ENCODE measurements around the gene GSAP.

Gene GSAP

GRCh38 chr7:77383333-77383740 lies 32.8 kb downstream of the GSAP start:
- TF ChIP-seq CTCF (conservative IDR thresholded peaks at IDR 0.05; ENCODE audit: control insufficient read depth, insufficient read depth, low read depth, low read length), result no peak
- DNase-seq (ENCODE audit: low read depth), result peak; percentile 43
- H3K4me3 ChIP-seq (ENCODE audit: control insufficient read depth, low read depth, low read length), result no peak overlapping the region

GRCh38 chr7:77382532-77382931 lies 33.6 kb downstream of the GSAP start:
- DNase-seq (ENCODE audit: low read depth), result no peak
- TF ChIP-seq CTCF (conservative IDR thresholded peaks at IDR 0.05; ENCODE audit: control insufficient read depth, insufficient read depth, low read depth, low read length), result no peak
- H3K4me3 ChIP-seq (ENCODE audit: control insufficient read depth, low read depth, low read length), result no peak overlapping the region

- no peak for TF ChIP-seq CTCF (conservative IDR thresholded peaks at IDR 0.05; ENCODE audit: control insufficient read depth, insufficient read depth, low read depth, low read length)
- DNase-seq (ENCODE audit: low read depth), result no peak
- no peak overlapping the region for H3K4me3 ChIP-seq (ENCODE audit: control insufficient read depth, low read depth, low read length)
Measured at GRCh38 chr7:77378584-77378983, 37.6 kb downstream of the GSAP start.

- no peak overlapping the region for H3K4me3 ChIP-seq (ENCODE audit: control insufficient read depth, low read depth, low read length)
- no peak for DNase-seq (ENCODE audit: low read depth)
- TF ChIP-seq CTCF (conservative IDR thresholded peaks at IDR 0.05; ENCODE audit: control insufficient read depth, insufficient read depth, low read depth, low read length), result no peak
Measured at GRCh38 chr7:77370606-77371005, 45.5 kb downstream of the GSAP start.

- peak; percentile 36 for DNase-seq (ENCODE audit: low read depth)
- H3K4me3 ChIP-seq (ENCODE audit: control insufficient read depth, low read depth, low read length), result no peak overlapping the region
- peak; percentile 28 for TF ChIP-seq CTCF (conservative IDR thresholded peaks at IDR 0.05; ENCODE audit: control insufficient read depth, insufficient read depth, low read depth, low read length)
Measured at GRCh38 chr7:77368974-77369373, 47.2 kb downstream of the GSAP start.

- DNase-seq (ENCODE audit: low read depth), result no peak
- no peak overlapping the region for H3K4me3 ChIP-seq (ENCODE audit: control insufficient read depth, low read depth, low read length)
- TF ChIP-seq CTCF (conservative IDR thresholded peaks at IDR 0.05; ENCODE audit: control insufficient read depth, insufficient read depth, low read depth, low read length), result no peak
Measured at GRCh38 chr7:77367976-77368375, 48.2 kb downstream of the GSAP start.

GRCh38 chr7:77362905-77363304 lies 53.2 kb downstream of the GSAP start:
- DNase-seq (ENCODE audit: low read depth), result no peak
- TF ChIP-seq CTCF (conservative IDR thresholded peaks at IDR 0.05; ENCODE audit: control insufficient read depth, insufficient read depth, low read depth, low read length), result no peak
- no peak overlapping the region for H3K4me3 ChIP-seq (ENCODE audit: control insufficient read depth, low read depth, low read length)

All from fibroblast of mammary gland (primary cell).